Measurements from ENCODE around the gene MKKS. TPM values are rescaled to one million over a fixed set of nuclear protein-coding genes. Genes with fewer than 3 reads are reported as not detected.
A peak's percentile ranks its signal among the peaks of the same experiment; 100 is the strongest.

Gene MKKS
- total and polyA plus RNA-seq, 2 of the 13 experiments (the other 11 are each of a cell fraction or from before 2014, with no cell fraction given): 26.7 to 34.5 TPM

GRCh38 chr20:10368702-10369041, 65.3 kb downstream of the MKKS start (continued):
- TF ChIP-seq ZBTB7B (CRISPR knock-in tag; IDR thresholded peaks at IDR 0.05) (peak; percentile 65; the same call in 1 of the 2 replicates), ELF4 (CRISPR knock-in tag; IDR thresholded peaks at IDR 0.05; ENCODE audit: borderline replicate concordance) (no peak), SP5 (CRISPR knock-in tag; IDR thresholded peaks at IDR 0.05; ENCODE audit: borderline replicate concordance, low read depth) (no peak), MED8 (CRISPR knock-in tag; IDR thresholded peaks at IDR 0.05; ENCODE audit: insufficient replicate concordance) (no peak), YEATS2 (CRISPR knock-in tag; IDR thresholded peaks at IDR 0.05; ENCODE audit: borderline replicate concordance) (no peak; the same call in 1 of the 2 replicates), SMARCC2 (IDR thresholded peaks at IDR 0.05) (no peak), RBFOX2 (IDR thresholded peaks at IDR 0.05; ENCODE audit: low read depth, low read length) (no peak), NR2F2 (IDR thresholded peaks at IDR 0.05; ENCODE audit: borderline replicate concordance, low read depth) (peak; percentile 40; the same call in 1 of the 2 replicates), ZBTB7A (CRISPR knock-in tag; IDR thresholded peaks at IDR 0.05) (peak; percentile 53; the same call in 1 of the 2 replicates), TAF15 (IDR thresholded peaks at IDR 0.05; ENCODE audit: low read depth, low read length, poor library complexity, severe bottlenecking) (no peak), ZFAT (CRISPR knock-in tag; conservative IDR thresholded peaks at IDR 0.05) (no peak), ZNF343 (CRISPR knock-in tag; IDR thresholded peaks at IDR 0.05) (0 out of 2 replicates have a peak, but pooled peaks have one; percentile 4), ZNF580 (CRISPR knock-in tag; IDR thresholded peaks at IDR 0.05; ENCODE audit: borderline replicate concordance, low read depth) (peak; percentile 14; the same call in 1 of the 2 replicates), FOXC1 (CRISPR knock-in tag; IDR thresholded peaks at IDR 0.05; ENCODE audit: borderline replicate concordance) (no peak), TRAFD1 (CRISPR knock-in tag; IDR thresholded peaks at IDR 0.05; ENCODE audit: borderline replicate concordance) (no peak), ZNF12 (CRISPR knock-in tag; IDR thresholded peaks at IDR 0.05) (no peak), YEATS4 (CRISPR knock-in tag; IDR thresholded peaks at IDR 0.05; ENCODE audit: borderline replicate concordance) (no peak), ELF3 (CRISPR knock-in tag; IDR thresholded peaks at IDR 0.05) (no peak)
- TF ChIP-seq, protein P1, sequence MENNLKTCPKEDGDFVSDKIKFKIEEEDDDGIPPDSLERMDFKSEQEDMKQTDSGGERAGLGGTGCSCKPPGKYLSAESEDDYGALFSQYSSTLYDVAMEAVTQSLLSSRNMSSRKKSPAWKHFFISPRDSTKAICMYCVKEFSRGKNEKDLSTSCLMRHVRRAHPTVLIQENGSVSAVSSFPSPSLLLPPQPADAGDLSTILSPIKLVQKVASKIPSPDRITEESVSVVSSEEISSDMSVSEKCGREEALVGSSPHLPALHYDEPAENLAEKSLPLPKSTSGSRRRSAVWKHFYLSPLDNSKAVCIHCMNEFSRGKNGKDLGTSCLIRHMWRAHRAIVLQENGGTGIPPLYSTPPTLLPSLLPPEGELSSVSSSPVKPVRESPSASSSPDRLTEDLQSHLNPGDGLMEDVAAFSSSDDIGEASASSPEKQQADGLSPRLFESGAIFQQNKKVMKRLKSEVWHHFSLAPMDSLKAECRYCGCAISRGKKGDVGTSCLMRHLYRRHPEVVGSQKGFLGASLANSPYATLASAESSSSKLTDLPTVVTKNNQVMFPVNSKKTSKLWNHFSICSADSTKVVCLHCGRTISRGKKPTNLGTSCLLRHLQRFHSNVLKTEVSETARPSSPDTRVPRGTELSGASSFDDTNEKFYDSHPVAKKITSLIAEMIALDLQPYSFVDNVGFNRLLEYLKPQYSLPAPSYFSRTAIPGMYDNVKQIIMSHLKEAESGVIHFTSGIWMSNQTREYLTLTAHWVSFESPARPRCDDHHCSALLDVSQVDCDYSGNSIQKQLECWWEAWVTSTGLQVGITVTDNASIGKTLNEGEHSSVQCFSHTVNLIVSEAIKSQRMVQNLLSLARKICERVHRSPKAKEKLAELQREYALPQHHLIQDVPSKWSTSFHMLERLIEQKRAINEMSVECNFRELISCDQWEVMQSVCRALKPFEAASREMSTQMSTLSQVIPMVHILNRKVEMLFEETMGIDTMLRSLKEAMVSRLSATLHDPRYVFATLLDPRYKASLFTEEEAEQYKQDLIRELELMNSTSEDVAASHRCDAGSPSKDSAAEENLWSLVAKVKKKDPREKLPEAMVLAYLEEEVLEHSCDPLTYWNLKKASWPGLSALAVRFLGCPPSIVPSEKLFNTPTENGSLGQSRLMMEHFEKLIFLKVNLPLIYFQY (CRISPR knock-in tag; IDR thresholded peaks at IDR 0.05; ENCODE audit: borderline replicate concordance): no peak
- TF ChIP-seq, protein P2, sequence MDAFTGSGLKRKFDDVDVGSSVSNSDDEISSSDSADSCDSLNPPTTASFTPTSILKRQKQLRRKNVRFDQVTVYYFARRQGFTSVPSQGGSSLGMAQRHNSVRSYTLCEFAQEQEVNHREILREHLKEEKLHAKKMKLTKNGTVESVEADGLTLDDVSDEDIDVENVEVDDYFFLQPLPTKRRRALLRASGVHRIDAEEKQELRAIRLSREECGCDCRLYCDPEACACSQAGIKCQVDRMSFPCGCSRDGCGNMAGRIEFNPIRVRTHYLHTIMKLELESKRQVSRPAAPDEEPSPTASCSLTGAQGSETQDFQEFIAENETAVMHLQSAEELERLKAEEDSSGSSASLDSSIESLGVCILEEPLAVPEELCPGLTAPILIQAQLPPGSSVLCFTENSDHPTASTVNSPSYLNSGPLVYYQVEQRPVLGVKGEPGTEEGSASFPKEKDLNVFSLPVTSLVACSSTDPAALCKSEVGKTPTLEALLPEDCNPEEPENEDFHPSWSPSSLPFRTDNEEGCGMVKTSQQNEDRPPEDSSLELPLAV (CRISPR knock-in tag; conservative IDR thresholded peaks at IDR 0.05; ENCODE audit: low read depth): no peak
- TF ChIP-seq, protein P3, sequence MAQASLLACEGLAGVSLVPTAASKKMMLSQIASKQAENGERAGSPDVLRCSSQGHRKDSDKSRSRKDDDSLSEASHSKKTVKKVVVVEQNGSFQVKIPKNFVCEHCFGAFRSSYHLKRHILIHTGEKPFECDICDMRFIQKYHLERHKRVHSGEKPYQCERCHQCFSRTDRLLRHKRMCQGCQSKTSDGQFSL (CRISPR knock-in tag; IDR thresholded peaks at IDR 0.05): no peak
- TF ChIP-seq, protein P4, sequence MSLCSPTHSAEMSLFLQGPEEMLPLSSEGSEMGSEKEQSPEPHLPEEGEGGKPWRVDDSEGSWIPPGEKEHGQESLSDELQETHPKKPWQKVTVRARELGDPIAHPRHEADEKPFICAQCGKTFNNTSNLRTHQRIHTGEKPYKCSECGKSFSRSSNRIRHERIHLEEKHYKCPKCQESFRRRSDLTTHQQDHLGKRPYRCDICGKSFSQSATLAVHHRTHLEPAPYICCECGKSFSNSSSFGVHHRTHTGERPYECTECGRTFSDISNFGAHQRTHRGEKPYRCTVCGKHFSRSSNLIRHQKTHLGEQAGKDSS (CRISPR knock-in tag; IDR thresholded peaks at IDR 0.05; ENCODE audit: borderline replicate concordance, low read depth): no peak

Measured in HepG2 (cell line).